Muscle of arm (tissue), 12 donors: ENCODE data around the gene TMEM223. TPM values are rescaled to one million over a fixed set of nuclear protein-coding genes. Genes with fewer than 3 reads are reported as not detected.
"Not testable (repeated sequence)": the region's sequence is repeated elsewhere in the genome, so short reads cannot be mapped to it uniquely, and the experiment has no call there.

Experiments
- DNase-seq: peaks from one replicate; pipeline ENCODE4 v3.0.0-alpha.2; 2013
- polyA plus RNA-seq, 12 donors: library from polyadenylated mRNA; unstranded; fragments of 120-200 nt; gene quantifications; one replicate each; pipeline ENCODE4 v1.2.1, GENCODE V29; 2013; ENCODE audit not compliant: insufficient read length in 12 of 12

Gene TMEM223
- polyA plus RNA-seq, 12 donors = 11.9 to 16.9 (median 15.1) TPM; not detected in 2

DNA sequence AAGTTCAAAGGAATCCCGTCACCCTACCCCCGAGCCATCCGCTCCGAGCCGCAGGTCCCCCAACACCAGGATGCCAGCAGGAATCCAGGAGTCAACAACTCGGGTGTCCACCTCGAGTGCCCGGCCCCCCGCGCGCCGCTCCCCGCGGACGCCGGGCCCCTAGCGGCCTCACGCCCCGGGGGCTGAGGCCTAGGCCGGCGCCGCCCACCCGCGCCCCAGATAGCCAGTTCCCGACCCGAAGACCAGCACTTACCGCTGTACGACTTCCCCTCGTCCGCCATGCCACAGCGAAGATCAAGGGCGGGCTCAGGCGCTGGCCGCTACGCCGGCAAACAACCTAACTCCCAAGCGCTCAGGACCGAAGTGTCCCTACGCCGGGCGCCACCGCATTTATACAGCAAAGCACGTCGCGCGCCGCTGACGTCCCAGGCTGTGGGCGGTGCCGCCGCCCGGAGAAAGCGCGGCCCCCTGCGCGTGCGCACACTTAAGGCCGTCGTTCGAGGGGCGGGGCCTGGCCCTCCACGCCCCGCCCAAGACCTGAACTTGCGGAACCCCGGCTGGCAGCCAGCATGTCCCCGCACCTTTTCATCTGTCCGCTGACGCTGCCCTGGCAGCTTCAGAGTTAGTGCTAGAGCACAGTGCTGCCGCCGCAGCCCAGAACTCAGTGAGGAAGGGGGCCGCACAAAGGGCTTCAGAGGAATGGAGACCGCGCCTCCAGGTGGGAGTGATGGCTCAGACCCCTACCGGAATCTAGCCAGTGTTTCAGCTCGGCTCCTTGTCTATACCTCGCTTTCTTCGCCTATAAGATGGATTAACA, 13.5 kb upstream of the TMEM223 start, which contains the start of gene NXF1:
TSS of gene NXF1 (minus strand) at position 365 of the 817 bp plus-strand sequence. CDS start at position 281, 84 bp downstream.
- peak; percentile 97 for DNase-seq

DNA sequence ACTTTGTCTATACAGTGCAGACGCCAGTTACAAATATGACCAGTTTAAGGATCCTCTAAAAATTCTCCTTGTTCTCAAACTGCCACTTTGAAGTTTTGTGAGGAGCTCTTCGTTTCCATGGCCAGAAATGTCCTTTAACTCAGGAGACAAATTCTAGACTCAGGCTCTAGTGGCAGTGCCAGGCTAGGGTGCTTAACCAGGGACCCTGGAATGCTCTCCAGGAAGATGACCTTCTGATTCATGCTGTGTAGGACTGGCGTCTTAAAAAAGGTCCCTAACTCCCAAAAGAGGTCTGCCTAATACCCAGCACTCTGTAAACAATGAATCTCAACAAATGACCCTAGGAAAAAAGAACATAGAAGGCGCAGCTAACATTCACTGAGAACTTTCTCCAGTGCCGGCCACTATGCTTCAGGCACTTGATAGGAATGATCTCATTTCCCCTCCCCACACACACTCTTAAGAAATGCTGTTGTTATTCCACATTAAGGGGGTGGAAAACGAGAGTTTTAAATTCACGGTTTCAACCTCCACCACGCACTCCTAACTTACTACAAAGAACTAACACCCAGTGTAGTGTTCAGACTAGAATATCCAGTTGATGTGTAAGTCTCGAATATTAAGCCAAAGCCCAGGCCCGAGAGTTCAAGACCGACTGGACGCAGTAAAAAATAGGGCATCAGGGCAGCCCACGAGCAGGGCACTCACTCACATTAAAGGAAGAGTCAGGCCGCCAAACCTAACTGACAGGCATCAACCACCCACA, 12.7 kb upstream of the TMEM223 start:
- peak; percentile 18 for DNase-seq

DNA sequence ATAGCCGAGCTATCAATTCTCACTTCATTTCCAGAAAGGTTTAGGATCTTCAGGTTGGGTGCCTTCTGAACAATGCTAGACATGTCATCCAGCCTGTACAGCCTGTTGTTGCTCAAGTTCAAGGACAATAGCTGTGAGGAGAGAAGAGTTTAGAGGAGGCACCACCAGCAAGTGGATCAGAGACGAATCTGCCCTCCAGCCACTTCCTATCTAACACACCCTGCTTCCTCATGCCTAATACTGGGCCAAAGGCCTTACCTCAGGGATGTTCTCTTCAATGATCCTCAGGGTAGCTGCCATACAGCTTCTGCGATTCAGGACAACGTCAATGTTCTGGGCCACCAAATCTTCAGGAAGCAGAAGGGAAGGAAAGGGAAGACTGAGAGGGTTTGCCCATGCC, 9.3 kb upstream of the TMEM223 start:
- DNase-seq = no peak

DNA sequence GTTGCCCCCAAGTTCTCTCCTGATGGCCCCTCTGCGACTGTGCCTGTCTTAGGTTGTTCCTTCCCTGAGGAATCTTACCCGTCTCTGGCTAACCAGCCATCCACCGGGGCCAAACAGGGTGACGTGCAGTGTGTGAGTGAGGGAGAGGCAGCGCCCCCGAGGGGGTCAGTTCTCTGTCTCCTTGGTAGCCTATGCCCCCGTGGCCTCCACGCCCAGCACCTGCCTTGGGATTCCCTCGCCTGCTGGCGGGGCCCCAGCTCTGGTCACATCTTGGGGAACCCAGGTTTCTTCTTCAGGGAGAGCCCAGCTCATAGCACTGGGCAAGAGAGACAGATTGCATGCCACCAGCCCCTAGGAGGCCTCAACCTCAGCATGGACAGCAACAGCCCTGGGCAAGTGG, 7.7 kb upstream of the TMEM223 start:
- DNase-seq = no peak

DNA sequence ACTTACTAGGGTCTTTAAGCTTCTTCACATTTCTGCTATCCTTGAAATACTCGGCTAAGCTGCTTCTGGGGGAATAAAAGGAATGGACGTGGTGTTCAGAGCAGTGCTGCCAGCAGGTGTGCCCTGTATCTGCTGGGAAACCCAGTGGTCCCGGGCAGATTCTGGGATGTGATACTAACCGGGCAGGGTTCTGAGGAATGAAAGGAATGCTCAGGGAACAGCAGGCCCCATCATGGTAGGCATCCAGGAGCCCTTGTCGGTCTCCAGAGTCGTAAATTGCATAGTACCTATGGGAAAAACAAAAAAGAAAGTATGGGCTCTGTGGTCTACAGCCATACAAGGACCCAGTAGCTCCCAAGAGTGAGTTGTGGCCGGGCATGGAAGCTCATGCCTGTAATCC, 4.5 kb upstream of the TMEM223 start:
- no peak for DNase-seq

DNA sequence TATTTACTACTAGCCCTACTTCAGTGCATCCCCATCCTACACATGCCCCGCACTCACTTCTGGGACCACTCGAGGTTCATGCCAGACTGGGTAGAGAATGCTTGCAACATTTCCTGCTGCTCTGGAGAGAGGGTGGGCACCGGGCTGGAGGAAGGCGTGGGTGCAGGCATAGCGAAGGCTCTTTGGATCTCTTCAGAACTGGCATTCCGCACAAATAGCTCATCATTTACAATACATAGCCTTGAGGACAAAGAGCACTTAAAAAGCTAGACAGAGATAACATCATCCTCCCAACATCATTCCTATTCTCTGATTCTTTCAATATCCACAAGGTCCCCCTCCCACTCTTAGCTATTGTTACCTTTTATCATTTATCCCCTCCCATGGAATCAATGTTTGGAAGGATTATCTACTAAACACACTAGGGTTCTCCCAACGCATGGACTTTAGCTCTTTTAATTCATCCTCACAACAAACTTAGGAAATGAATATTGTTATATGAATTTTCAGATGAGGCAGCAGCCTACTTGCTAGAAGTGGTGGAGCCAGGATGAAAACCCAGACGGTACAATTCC, 2.5 kb upstream of the TMEM223 start:
- no peak for DNase-seq

DNA sequence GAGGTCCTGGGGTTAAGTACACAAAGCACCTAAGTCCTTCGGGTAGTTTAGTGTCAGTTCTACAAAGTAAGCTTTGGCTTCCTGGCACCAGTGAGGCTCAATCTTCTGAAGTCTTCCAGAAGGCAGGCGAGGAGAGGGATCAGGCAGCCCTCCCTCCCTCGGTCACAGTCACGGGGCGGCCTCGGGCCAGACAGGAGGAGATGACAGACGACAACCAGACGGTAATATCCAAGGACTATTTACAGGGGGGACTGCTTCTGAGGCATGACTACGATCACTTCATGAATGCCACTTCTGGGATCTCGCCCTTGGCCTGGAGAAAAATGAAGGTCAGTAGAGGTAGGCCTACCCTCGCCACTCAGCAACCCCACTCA, 383 bp upstream of the TMEM223 start:
- DNase-seq = no peak

DNA sequence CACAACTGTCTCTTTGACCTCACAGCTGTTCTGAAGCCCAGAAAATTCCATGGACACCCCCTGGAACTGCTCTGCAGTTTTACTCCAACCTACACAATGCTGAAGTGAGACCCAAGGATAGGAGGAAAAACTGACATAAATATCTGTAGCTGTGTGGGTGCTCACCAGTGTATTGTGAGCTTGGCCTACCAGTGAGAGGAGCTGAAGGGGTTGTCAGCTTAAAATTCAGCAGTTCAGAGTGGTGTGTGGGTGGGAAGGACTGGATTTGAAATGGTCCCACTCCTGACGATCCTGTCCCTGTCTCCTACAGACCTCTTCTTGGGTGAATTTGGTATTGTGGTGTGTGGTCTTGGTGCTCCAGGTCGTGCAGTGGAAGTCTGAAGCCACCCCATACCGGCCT, 2.2 kb downstream of the TMEM223 start:
- no peak for DNase-seq

DNA sequence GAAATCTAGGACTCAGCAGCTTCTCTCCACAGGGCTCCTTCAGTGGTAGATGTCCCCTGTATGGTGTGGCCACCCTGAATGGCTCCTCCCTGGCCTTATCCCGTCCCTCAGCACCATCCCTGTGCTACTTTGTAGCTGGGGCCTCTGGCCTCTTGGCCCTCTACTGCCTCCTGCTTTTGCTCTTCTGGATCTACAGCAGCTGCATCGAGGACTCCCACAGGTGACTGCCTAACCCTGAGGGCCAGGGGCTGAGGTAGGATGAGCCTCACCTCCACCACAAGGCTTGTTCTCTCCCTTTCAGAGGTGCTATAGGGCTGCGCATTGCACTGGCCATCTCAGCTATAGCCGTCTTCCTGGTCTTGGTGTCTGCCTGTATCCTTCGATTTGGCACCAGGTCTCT, 2.8 kb downstream of the TMEM223 start:
- no peak for DNase-seq

DNA sequence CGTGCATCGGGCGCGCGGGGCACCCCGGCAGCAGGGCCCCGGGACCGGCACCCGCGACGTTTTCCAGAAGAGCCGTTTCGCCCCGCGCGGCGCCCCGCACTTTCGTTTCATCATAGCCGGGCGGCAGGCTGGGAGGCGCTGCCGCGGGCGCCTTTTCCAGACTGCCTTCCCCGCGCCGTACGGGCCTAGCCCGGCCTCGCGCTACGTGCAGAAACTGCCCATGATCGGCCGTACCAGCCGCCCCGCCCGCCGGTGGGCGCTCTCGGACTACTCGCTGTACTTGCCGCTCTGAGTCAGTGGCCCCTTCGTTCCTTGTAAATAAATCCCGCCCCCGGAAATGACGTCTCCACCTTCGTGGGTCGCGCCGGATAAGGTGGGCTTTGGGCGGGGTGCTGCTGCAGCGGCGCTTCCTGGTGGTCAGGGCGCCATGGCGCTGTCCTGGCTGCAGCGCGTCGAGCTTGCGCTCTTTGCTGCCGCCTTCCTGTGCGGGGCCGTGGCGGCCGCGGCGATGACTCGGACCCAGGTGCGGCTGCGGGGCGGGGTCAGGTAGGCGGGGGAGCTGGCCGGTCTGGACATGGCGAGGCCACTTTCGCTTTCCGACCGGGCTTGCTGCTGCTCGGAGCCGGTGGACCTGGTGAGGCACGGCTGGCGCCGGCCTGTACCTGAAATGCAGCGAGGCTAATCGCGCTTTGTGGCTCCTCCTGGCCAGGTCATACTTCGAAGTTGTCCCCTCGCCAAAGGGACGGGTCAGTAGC, 4.6 kb downstream of the TMEM223 start, which contains the start of gene TMEM179B:
TSS of gene TMEM179B (plus strand) at position 398 of the 755 bp plus-strand sequence. CDS start at position 428, 30 bp downstream.
- DNase-seq = peak; percentile 99

DNA sequence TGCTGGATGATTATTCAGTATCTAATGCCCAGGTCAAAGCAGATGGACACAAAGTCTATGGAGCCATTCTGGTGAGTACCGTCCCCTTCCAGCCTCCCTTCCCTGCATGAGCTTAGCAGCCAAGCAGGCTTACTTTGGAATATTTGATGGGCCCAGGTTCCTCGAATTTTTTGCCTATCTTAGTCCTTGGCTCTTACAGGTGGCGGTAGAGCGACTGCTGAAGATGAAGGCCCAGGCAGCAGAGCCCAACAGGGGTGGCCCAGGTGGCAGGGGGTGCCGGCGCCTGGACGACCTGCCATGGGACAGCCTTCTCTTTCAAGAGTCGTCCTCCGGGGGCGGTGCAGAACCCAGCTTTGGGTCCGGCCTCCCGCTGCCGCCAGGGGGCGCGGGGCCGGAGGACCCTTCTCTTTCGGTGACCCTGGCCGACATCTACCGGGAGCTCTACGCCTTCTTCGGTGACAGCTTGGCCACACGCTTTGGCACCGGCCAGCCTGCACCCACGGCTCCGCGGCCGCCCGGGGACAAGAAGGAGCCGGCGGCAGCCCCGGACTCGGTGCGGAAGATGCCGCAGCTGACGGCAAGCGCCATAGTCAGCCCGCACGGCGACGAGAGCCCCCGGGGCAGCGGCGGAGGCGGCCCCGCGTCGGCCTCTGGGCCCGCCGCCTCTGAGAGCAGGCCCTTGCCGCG, 5.3 kb downstream of the TMEM223 start:
- DNase-seq = peak; percentile 92

DNA sequence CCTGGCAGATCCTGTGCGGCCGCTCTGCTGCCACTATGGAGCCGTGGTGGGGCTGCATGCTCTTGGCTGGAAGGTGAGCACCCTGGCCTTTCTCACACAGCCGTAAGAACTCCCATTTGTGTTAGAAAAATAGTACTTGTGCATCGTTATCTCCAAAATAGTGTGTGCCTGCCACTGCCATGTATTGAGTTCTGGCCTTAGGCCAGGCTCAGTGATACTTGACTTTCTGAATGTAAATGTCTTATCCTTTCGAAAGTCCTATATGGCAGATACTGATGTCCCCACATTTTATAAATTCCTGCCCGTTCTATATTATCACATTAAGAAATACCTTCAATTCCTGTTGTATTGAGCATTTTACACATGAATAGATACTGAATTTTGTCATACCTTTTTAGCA, 9.1 kb downstream of the TMEM223 start:
- no peak for DNase-seq

DNA sequence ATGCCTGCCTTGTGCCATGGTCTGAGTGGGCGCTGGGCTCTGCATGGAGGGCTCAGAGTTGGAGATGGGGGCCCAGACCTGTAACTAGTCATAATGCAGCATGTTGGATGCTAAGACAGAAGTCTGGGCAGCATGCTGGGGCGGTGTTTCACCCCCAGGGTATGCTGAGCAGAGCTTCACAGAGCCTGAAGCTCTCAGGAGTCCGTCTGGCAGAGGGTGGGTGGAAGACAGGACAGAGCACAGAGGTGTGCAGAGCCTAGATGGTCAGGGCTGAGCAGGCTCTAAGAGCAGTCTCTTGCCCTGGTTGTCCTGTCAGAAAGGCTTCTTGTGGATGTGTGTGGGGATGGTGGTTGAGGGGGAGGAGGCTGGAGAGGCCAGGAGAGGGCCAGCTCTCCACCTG, 13.4 kb downstream of the TMEM223 start:
- DNase-seq = no peak

DNA sequence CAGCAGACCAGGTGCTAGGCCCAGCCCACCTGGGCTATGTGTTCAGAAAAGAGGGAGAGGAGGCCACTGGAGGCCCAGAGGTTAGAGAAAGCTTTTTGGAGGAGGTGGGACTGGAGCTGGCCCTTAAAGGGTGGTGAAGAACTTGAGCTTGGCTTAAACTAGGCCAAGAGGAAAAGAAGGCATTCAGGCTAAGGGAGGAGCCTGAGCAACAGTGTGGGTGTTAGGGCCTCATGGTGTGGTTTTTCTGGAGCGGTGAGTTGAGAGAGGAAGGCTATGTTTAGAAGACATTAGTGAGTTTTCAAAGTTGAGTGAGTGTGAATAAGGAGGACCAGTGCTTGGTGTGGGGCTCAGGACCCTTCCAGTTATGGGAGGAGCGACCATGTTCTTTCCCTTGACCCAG, 14.4 kb downstream of the TMEM223 start:
- DNase-seq = no peak

DNA sequence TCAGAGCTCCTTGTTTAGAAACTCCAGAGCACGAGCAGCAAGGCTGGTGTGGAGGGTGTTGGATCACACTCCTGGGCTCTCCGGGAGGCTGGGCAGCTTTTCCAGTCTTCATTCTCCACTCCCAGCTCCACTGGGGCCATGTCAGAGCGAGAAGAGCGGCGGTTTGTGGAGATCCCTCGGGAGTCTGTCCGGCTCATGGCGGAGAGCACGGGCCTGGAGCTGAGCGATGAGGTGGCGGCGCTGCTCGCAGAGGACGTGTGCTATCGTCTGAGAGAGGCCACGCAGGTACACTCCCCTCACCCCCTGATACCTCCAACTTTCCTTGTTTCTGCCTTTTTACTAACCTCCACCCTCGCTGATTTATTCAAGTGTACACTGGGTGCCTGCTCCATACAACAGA, 16.2 kb downstream of the TMEM223 start:
- no peak for DNase-seq

DNA sequence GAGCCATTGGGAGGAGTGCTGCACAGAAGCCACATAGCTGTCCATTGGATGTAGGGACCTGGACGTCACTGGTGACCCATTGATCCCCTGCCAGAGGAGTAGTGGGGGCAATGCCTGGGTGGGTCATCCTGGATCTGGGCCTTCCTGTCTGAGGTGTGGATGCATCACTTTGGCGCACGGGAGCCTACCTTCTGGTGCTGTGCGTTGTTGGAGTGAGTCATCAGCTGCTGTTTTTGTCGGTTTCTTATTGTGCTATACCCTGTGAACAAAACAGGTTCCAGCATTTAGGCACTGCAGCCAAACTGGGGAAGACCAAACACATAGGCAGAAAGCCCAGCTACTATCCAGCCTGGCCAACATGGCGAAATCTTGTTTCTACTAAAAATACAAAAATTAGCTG, 17.4 kb downstream of the TMEM223 start:
- no peak for DNase-seq

DNA sequence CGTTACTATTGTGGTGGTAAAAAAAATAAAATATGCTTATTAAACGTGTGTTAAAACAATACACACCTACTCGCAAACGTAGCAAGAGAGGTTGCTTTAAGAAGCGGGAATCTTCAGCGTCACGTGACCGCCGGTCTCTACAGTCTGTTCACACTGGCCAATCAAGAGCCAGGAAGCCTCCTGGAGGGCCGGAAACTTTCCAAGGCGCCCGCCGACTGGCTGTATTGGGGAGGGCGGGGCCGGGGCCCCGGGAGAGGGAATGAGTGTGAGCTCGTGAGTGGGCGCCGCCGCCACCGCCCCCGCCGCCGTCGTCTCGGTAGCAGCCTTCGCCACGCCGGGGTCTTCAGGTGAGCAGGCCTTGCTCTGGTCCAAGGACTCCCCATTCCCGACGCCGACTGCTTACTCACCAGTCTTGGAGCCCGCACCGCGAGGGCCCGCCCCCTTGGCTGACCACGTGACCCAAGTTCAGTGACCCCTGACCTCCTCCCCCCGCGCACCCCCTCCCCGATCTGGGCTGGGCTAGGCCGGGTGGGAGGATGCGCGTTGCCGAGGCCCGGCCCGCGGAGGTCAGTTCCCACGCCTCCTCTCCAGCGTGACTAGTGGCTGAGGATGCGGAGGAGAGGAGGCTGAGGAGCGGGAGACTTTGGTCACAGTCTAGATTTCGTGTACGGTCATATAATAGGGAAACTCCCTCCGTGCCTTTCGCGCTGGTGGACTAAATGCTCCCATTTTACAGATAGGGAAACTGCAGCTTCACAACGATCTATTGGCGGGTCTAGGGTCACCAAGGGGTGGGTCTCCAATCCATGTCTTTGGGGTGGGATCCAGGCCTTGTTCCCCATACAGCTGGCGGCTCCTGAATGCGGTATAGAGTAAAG, 20.4 kb downstream of the TMEM223 start, which contains the start of gene TAF6L:
TSS of gene TAF6L (plus strand) at position 253 of the 878 bp plus-strand sequence. CDS start 4,388 bp downstream, outside the sequence.
- peak; percentile 96 for DNase-seq

DNA sequence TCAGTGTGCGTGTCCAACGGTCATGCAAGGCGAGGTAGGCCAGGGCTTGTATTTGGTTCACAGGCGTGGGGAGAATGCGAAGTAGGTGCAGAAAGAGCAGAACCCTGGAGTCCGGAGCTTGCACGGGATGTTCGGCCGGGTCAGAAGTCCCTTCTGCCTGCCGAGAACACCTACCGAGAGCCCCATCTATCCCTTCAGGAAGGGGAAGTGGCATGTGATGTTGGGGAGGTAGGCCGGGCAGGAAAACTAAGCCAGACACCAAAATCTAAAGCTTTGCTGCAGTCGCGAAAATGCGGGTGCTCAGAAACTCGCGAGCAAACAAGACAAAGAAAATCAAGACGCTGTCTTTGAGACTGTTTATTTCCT, 21.0 kb downstream of the TMEM223 start:
- DNase-seq = no peak

DNA sequence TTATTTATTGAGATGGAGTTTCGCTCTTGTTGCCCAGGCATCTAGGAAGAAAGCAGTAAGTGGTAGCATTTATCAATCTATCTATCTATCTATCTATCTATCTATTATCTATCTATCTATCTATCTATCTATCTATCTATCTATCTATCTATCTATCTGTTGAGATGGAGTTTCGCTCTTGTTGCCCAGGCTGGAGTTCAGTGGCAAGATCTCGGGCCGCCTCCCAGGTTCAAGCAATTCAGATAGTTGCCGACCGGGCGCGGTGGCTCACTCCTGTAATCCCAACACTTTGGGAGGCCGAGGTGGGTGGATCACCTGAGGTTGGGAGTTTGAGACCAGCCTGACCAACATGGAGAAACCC, 31.0 kb downstream of the TMEM223 start:
- DNase-seq = not testable (repeated sequence)
